Tongue (tissue), 2 donors: ENCODE results near the gene INAFM2. TPM values are rescaled to one million over a fixed set of nuclear protein-coding genes. Genes with fewer than 3 reads are reported as not detected.

ENCODE experiments used
- DNase-seq: peaks from one replicate; pipeline ENCODE4 v3.0.0-alpha.2; 2015
- total RNA-seq: library from RNA; depleted of rRNA; stranded (reverse); fragments of >200 nt; gene quantifications from one replicate; pipeline ENCODE4 v1.2.3, GENCODE V29; 2014

Gene INAFM2
- total RNA-seq, 1 donor from 2014 or later, result 19.4 TPM

GRCh38 chr15:40365016-40365415, 41.5 kb downstream of the INAFM2 start:
- no peak for DNase-seq

- no peak for DNase-seq
Measured at GRCh38 chr15:40365624-40366456, 42.3 kb downstream of the INAFM2 start.

- DNase-seq, result peak; percentile 79
Measured at GRCh38 chr15:40366457-40367370, 43.2 kb downstream of the INAFM2 start.

GRCh38 chr15:40367371-40367685, 43.8 kb downstream of the INAFM2 start:
- DNase-seq, result no peak

- peak; percentile 94 for DNase-seq
Measured at GRCh38 chr15:40367686-40368611, 44.5 kb downstream of the INAFM2 start.

- no peak for DNase-seq
Measured at GRCh38 chr15:40368719-40369473, 45.4 kb downstream of the INAFM2 start.

GRCh38 chr15:40369474-40369869, 46.0 kb downstream of the INAFM2 start:
- DNase-seq, result no peak

GRCh38 chr15:40369971-40370370, 46.5 kb downstream of the INAFM2 start:
- DNase-seq, result no peak

- DNase-seq, result no peak
Measured at GRCh38 chr15:40372981-40373380, 49.5 kb downstream of the INAFM2 start.

Other genes starting within 250 kb of the INAFM2 start
- 20.1 TPM for gene BMF, start 214.8 kb upstream of the INAFM2 start, total RNA-seq
- gene BUB1B, start 162.6 kb upstream of the INAFM2 start, total RNA-seq, result 26.4 TPM
- 2.5 TPM for gene PAK6, start 84.6 kb upstream of the INAFM2 start, total RNA-seq
- gene ANKRD63, start 40.6 kb upstream of the INAFM2 start, total RNA-seq, result 2.4 TPM
- gene PLCB2, start 15.8 kb upstream of the INAFM2 start, total RNA-seq, result 8.7 TPM
- 25.4 TPM for gene CCDC9B, start 17.2 kb downstream of the INAFM2 start, total RNA-seq
- not detected for gene PHGR1, start 27.3 kb downstream of the INAFM2 start, total RNA-seq
- 4.1 TPM for gene DISP2, start 34.5 kb downstream of the INAFM2 start, total RNA-seq
- gene KNSTRN, start 59.0 kb downstream of the INAFM2 start, total RNA-seq, result 25.6 TPM
- gene IVD, start 82.1 kb downstream of the INAFM2 start, total RNA-seq, result 52.8 TPM
- 13.6 TPM for gene BAHD1, start 117.3 kb downstream of the INAFM2 start, total RNA-seq
- 17.2 TPM for gene CHST14, start 147.3 kb downstream of the INAFM2 start, total RNA-seq
- gene CCDC32, start 241.3 kb downstream of the INAFM2 start, total RNA-seq, result 21.5 TPM
- 17.6 TPM for gene RPUSD2, start 245.6 kb downstream of the INAFM2 start, total RNA-seq